GM12878 (cell line): ENCODE measurements around the gene PDCD10. TPM values are rescaled to one million over a fixed set of nuclear protein-coding genes. Genes with fewer than 3 reads are reported as not detected.

Experiments used
- ATAC-seq: fragments of 200-7000 bp; cut with Tn5 transposase; 3 replicates; pipeline ENCODE4 v1.9.1; 2020; ENCODE audit warnings: mild to moderate bottlenecking, moderate library complexity
- BruUV-seq: library from RNA; stranded (reverse); fragments of 400-500 nt; replicated peaks from 2 replicates; lab custom pipeline; 2021; lab: Mats Ljungman, UMichigan
- CTCF ChIA-PET: fragments of 300-600 bp; sonication (Branson Sonifier 250); formaldehyde crosslinking; extraction: SDS; loops from one replicate; lab custom pipeline; 2021; ENCODE audit warnings: inconsistent platforms; lab: Yijun Ruan, JAX
- POLR2A ChIA-PET: fragments of 350-600 bp; formaldehyde crosslinking; extraction: SDS; loops from one replicate; lab custom pipeline; 2021; ENCODE audit warnings: inconsistent platforms; lab: Charles Lee
- RAD21 ChIA-PET: fragments of 300-600 bp; sonication (Branson Sonifier 250); formaldehyde crosslinking; loops from one replicate; lab custom pipeline; 2023; ENCODE audit warnings: antibody characterized with exemption; ENCODE audit not compliant: unreplicated experiment; lab: Charles Lee
- SMC1A ChIA-PET: fragments of 300-600 bp; sonication (Branson Sonifier 250); formaldehyde crosslinking; loops from one replicate; lab custom pipeline; 2023; ENCODE audit not compliant: unreplicated experiment, uncharacterized antibody; lab: Charles Lee
- DNase-seq: peaks from one replicate; pipeline ENCODE4 v3.0.0-alpha.2; 2011; ENCODE audit warnings: low read depth, low spot score
- FAIRE-seq: peaks from 3 replicates; lab custom pipeline; 2011; peaks lifted over from hg19 to GRCh38; lab: Jason Lieb, UNC
- H2AFZ ChIP-seq: 2 replicates; pipeline ENCODE4 v1.6.0; 2011; ENCODE audit warnings: low read depth, low read length, control low read depth; ENCODE audit not compliant: control insufficient read depth
- H3K27ac ChIP-seq: 2 replicates; pipeline ENCODE4 v1.5.1; 2011; ENCODE audit warnings: control low read depth; ENCODE audit not compliant: control insufficient read depth, insufficient read depth
- H3K27me3 ChIP-seq, 2 experiments: replicated peaks in 1 of 2; 2 replicates each; pipeline versions ENCODE4 v1.6.0 to v1.6.1; 2011; ENCODE audit warnings: low read length in 1 of 2; ENCODE audit not compliant: control insufficient read depth in 2 of 2, insufficient read depth in 2 of 2
- H3K36me3 ChIP-seq, 2 experiments: 2 replicates each; pipeline ENCODE4 v1.5.1; 2011; ENCODE audit warnings: low read length in 1 of 2; ENCODE audit not compliant: control insufficient read depth in 2 of 2, insufficient read depth in 2 of 2
- H3K4me1 ChIP-seq: 2 replicates; pipeline ENCODE4 v1.6.1; 2011; ENCODE audit warnings: mild to moderate bottlenecking, low read length, moderate library complexity, mixed read lengths; ENCODE audit not compliant: control insufficient read depth, insufficient read depth
- H3K4me2 ChIP-seq: 2 replicates; pipeline ENCODE4 v1.6.0; 2011; ENCODE audit warnings: control low read depth; ENCODE audit not compliant: control insufficient read depth, insufficient read depth
- H3K4me3 ChIP-seq: fragments of 200-600 bp; sonication (generic); 2 replicates; pipeline ENCODE4 v1.5.1; 2016
- H3K79me2 ChIP-seq: 2 replicates; pipeline ENCODE4 v1.6.0; 2011; ENCODE audit warnings: low read length; ENCODE audit not compliant: control insufficient read depth, insufficient read depth
- H3K9ac ChIP-seq: 2 replicates; pipeline ENCODE4 v1.8.0; 2011; ENCODE audit warnings: low read length, control low read depth, mixed read lengths; ENCODE audit not compliant: control insufficient read depth, insufficient read depth
- H3K9me3 ChIP-seq: replicated peaks from 3 replicates; pipeline ENCODE4 v1.5.1; 2011; ENCODE audit warnings: mild to moderate bottlenecking, low read length; ENCODE audit not compliant: control insufficient read depth, insufficient read depth
- H4K20me1 ChIP-seq: 2 replicates; pipeline ENCODE4 v1.6.0; 2011; ENCODE audit not compliant: control insufficient read depth, insufficient read depth
- CBFB ChIP-seq: IDR thresholded peaks from 2 replicates; pipeline ENCODE4 v1.6.1; 2016; ENCODE audit warnings: antibody characterized with exemption, low read depth
- CHD4 ChIP-seq: fragments of 200-600 bp; sonication (generic); IDR thresholded peaks from 2 replicates; pipeline ENCODE4 v1.6.1; 2016; ENCODE audit warnings: mild to moderate bottlenecking
- EED ChIP-seq: sonication (generic); IDR thresholded peaks from 2 replicates; pipeline ENCODE4 v1.6.1; 2016; ENCODE audit warnings: antibody characterized with exemption, low read depth
- EGR1 ChIP-seq, 2 experiments: IDR thresholded peaks; 1 replicate in 1 of 2; 2 replicates in 1 of 2; pipeline ENCODE4 v1.6.1; 2011 to 2012; ENCODE audit warnings: low read depth in 2 of 2, low read length in 2 of 2, borderline replicate concordance in 1 of 2, mild to moderate bottlenecking in 1 of 2, moderate library complexity in 1 of 2
- FOS ChIP-seq: IDR thresholded peaks from 3 replicates; pipeline ENCODE4 v1.6.1; 2011; ENCODE audit warnings: borderline replicate concordance; ENCODE audit not compliant: insufficient read length; ENCODE audit errors: extremely low read depth
- HCFC1 ChIP-seq: fragments of 150-350 bp; IDR thresholded peaks from 2 replicates; pipeline ENCODE4 v1.6.1; 2014; ENCODE audit warnings: low read length
- HDAC2 ChIP-seq: fragments of 200-600 bp; sonication (generic); IDR thresholded peaks from 2 replicates; pipeline ENCODE4 v1.6.1; 2017
- MEF2A ChIP-seq: IDR thresholded peaks from 2 replicates; pipeline ENCODE4 v1.6.1; 2011; ENCODE audit warnings: low read depth, mild to moderate bottlenecking, low read length, moderate library complexity; ENCODE audit not compliant: insufficient read depth
- NFIC ChIP-seq: IDR thresholded peaks from 2 replicates; pipeline ENCODE4 v1.6.1; 2012; ENCODE audit warnings: low read depth, mild to moderate bottlenecking, inconsistent platforms, low read length, moderate library complexity
- NFYB ChIP-seq: IDR thresholded peaks from 2 replicates; pipeline ENCODE4 v1.6.1; 2011; ENCODE audit warnings: low read depth, mild to moderate bottlenecking, low read length, improper control_type of control experiment, moderate library complexity; ENCODE audit not compliant: insufficient read depth
- RBBP5 ChIP-seq: fragments of 200-600 bp; sonication (generic); conservative IDR thresholded peaks from 2 replicates; pipeline ENCODE4 v1.6.1; 2016
- ZNF217 ChIP-seq: fragments of 450-650 bp; IDR thresholded peaks from 2 replicates; pipeline ENCODE4 v1.6.1; 2017; ENCODE audit warnings: antibody characterized with exemption, mild to moderate bottlenecking
- WGBS: methylation state at CpG from one replicate; pipeline ENCODE4 v1.1.6; 2016; ENCODE audit warnings: low lambda C conversion rate; ENCODE audit not compliant: insufficient replicate concordance, insufficient coverage; ENCODE audit errors: missing lambda C conversion rate; 5-methylcytosine and 5-hydroxymethylcytosine counted together
- in situ Hi-C: fragments of 300-500 bp; cut with MboI; formaldehyde crosslinking; loops from 9 replicates; pipeline ENCODE4 v1.14.3; 2018; ENCODE audit warnings: mixed read lengths
- intact Hi-C: fragments of 100-400 bp; cut with micrococcal nuclease; formaldehyde crosslinking; loops from one replicate; pipeline ENCODE4 v1.14.2; 2022; ENCODE audit not compliant: unreplicated experiment
- polyA plus RNA-seq, 11 experiments: library from polyadenylated mRNA; depleted of rRNA in 4 of 11; unstranded in 6 of 11; stranded (reverse) in 5 of 11; fragments of >200 nt; fragmentation: Nextera tagmentation in 4 of 11; fragmentation: Illumina TruSeq in 1 of 11; extraction: Ambion mirVana in 4 of 11; extraction: Trizol in 1 of 11; gene quantifications; 1 replicate in 1 of 11; 2 replicates in 10 of 11; pipeline versions ENCODE4 v1.2.1 to v1.2.3, GENCODE V29; 2011 to 2016; ENCODE audit warnings: inconsistent platforms in 2 of 11, missing spikeins in 2 of 11, low read depth in 1 of 11
- total RNA-seq, 4 experiments: library from RNA; depleted of rRNA in 3 of 4; stranded (reverse); fragments of >200 nt in 3 of 4; fragmentation: Illumina TruSeq in 1 of 4; extraction: Trizol in 1 of 4; gene quantifications; 2 replicates each; pipeline versions ENCODE4 v1.2.1 to v1.2.3, GENCODE V29; 2013 to 2021
- TF ChIP-seq, protein P1 (sequence below): fragments of 450-650 bp; IDR thresholded peaks from 2 replicates; pipeline ENCODE4 v1.6.1; 2018; ENCODE audit warnings: mild to moderate bottlenecking, low read depth, moderate library complexity; ENCODE audit not compliant: partially characterized antibody
- TF ChIP-seq, protein P2 (sequence below): IDR thresholded peaks from 2 replicates; pipeline ENCODE4 v1.6.1; 2011; ENCODE audit warnings: low read depth, mild to moderate bottlenecking, low read length, moderate library complexity, borderline replicate concordance; ENCODE audit errors: extremely low read depth
- TF ChIP-seq, protein P3 (sequence below): IDR thresholded peaks from 2 replicates; pipeline ENCODE4 v1.6.1; 2011; ENCODE audit warnings: mild to moderate bottlenecking, low read depth, low read length, moderate library complexity; ENCODE audit not compliant: insufficient replicate concordance
- TF ChIP-seq, protein P4 (sequence below): IDR thresholded peaks from 2 replicates; pipeline ENCODE4 v1.6.1; 2011; ENCODE audit warnings: borderline replicate concordance, low read depth, mild to moderate bottlenecking, moderate library complexity, mixed read lengths, low read length; ENCODE audit not compliant: insufficient read depth; ENCODE audit errors: extremely low read length
- TF ChIP-seq, protein P5 (sequence below): IDR thresholded peaks from 2 replicates; pipeline ENCODE4 v1.6.1; 2012; ENCODE audit warnings: low read depth, low read length, improper control_type of control experiment
- TF ChIP-seq, protein P6 (sequence below): IDR thresholded peaks from 2 replicates; pipeline ENCODE4 v1.6.1; 2011; ENCODE audit warnings: borderline replicate concordance, low read depth, mild to moderate bottlenecking, moderate library complexity, low read length; ENCODE audit not compliant: insufficient read depth, poor library complexity, severe bottlenecking

PDCD10 gene
- total and polyA plus RNA-seq, 10 of the 15 experiments (the other 5 are each of a cell fraction or from before 2014, with no cell fraction given) = 64.1 to 247 (median 125) TPM

DNA sequence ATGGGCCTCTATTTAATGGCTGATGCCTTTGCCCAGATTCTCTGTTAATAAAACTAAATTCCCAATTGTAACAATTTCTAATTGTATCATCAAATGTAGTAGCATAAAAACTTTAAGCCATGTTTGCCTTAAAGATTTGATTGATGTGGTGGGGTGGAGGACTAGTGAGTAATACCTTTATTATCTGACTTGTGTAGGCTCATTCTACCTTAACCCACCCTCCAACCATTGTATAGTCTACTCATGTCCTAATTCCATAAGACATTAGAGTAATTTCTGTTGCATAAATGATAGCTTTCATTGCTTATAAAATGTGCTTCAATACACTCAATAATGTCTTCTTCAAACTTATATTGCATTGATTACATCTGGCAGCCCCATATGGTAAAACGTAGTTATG is 26.6 kb upstream of the PDCD10 start:
- H3K9me3 ChIP-seq = no peaks in the 10 kb centered on the region; the same call in 2 of the 3 replicates
- CTCF ChIA-PET = no interaction called here
- POLR2A ChIA-PET = no interaction called here
- RAD21 ChIA-PET = no interaction called here
- WGBS = 0% methylated on average over 1 of the region's 1 CpG
- SMC1A ChIA-PET = interaction anchor here (1.3 kb wide), 2 partner anchors 8 to 11 kb away, joined by 3 to 5 read pairs; no protein-coding TSS in a partner anchor
- no peak overlapping the region for H3K4me3 ChIP-seq
- in situ Hi-C loops (no loop called here), intact Hi-C loops (no loop called here)
- H3K9ac ChIP-seq = no peak overlapping the region
- H3K36me3 ChIP-seq = no peaks in the 10 kb centered on the region
- no peak overlapping the region for H3K27ac ChIP-seq
- FAIRE-seq (no peak), ATAC-seq (no peak), DNase-seq (no peak)
- H3K79me2 ChIP-seq = no peaks in the 10 kb centered on the region
- no peaks in the 10 kb centered on the region for H3K27me3 ChIP-seq
- H3K4me2 ChIP-seq = no peak overlapping the region
- H2AFZ ChIP-seq = no peak overlapping the region
- H3K4me1 ChIP-seq = no peaks in the 10 kb centered on the region
- no peaks in the 10 kb centered on the region for H4K20me1 ChIP-seq
- BruUV-seq = no TSS peak
- TF ChIP-seq FOS = no peak
- TF ChIP-seq CBFB = no peak
- TF ChIP-seq EED = no peak
- TF ChIP-seq ZNF217 = no peak
- TF ChIP-seq, protein P1, sequence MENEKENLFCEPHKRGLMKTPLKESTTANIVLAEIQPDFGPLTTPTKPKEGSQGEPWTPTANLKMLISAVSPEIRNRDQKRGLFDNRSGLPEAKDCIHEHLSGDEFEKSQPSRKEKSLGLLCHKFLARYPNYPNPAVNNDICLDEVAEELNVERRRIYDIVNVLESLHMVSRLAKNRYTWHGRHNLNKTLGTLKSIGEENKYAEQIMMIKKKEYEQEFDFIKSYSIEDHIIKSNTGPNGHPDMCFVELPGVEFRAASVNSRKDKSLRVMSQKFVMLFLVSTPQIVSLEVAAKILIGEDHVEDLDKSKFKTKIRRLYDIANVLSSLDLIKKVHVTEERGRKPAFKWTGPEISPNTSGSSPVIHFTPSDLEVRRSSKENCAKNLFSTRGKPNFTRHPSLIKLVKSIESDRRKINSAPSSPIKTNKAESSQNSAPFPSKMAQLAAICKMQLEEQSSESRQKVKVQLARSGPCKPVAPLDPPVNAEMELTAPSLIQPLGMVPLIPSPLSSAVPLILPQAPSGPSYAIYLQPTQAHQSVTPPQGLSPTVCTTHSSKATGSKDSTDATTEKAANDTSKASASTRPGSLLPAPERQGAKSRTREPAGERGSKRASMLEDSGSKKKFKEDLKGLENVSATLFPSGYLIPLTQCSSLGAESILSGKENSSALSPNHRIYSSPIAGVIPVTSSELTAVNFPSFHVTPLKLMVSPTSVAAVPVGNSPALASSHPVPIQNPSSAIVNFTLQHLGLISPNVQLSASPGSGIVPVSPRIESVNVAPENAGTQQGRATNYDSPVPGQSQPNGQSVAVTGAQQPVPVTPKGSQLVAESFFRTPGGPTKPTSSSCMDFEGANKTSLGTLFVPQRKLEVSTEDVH = no peak
- TF ChIP-seq, protein P2, sequence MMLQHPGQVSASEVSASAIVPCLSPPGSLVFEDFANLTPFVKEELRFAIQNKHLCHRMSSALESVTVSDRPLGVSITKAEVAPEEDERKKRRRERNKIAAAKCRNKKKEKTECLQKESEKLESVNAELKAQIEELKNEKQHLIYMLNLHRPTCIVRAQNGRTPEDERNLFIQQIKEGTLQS = no peak
- no peak for TF ChIP-seq EGR1 (IDR thresholded peaks at IDR 0.05; ENCODE audit: borderline replicate concordance in 1 of 2, low read depth in 2 of 2, low read length in 2 of 2)
- TF ChIP-seq RBBP5 = no peak
- TF ChIP-seq, protein P3, sequence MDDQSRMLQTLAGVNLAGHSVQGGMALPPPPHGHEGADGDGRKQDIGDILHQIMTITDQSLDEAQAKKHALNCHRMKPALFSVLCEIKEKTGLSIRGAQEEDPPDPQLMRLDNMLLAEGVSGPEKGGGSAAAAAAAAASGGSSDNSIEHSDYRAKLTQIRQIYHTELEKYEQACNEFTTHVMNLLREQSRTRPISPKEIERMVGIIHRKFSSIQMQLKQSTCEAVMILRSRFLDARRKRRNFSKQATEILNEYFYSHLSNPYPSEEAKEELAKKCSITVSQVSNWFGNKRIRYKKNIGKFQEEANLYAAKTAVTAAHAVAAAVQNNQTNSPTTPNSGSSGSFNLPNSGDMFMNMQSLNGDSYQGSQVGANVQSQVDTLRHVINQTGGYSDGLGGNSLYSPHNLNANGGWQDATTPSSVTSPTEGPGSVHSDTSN = no peak
- TF ChIP-seq, protein P4, sequence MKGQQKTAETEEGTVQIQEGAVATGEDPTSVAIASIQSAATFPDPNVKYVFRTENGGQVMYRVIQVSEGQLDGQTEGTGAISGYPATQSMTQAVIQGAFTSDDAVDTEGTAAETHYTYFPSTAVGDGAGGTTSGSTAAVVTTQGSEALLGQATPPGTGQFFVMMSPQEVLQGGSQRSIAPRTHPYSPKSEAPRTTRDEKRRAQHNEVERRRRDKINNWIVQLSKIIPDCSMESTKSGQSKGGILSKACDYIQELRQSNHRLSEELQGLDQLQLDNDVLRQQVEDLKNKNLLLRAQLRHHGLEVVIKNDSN = no peak
- no peak for TF ChIP-seq NFYB
- no peak for TF ChIP-seq NFIC
- TF ChIP-seq MEF2A = no peak
- TF ChIP-seq, protein P5, sequence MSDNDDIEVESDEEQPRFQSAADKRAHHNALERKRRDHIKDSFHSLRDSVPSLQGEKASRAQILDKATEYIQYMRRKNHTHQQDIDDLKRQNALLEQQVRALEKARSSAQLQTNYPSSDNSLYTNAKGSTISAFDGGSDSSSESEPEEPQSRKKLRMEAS = no peak
- no peak for TF ChIP-seq CHD4
- no peak for TF ChIP-seq HDAC2
- TF ChIP-seq HCFC1 = no peak
- TF ChIP-seq, protein P6, sequence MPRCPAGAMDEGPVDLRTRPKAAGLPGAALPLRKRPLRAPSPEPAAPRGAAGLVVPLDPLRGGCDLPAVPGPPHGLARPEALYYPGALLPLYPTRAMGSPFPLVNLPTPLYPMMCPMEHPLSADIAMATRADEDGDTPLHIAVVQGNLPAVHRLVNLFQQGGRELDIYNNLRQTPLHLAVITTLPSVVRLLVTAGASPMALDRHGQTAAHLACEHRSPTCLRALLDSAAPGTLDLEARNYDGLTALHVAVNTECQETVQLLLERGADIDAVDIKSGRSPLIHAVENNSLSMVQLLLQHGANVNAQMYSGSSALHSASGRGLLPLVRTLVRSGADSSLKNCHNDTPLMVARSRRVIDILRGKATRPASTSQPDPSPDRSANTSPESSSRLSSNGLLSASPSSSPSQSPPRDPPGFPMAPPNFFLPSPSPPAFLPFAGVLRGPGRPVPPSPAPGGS = no peak
